Ovary (tissue), 10 donors: ENCODE results near the gene INSYN2A. TPM values are rescaled to one million over a fixed set of nuclear protein-coding genes. Genes with fewer than 3 reads are reported as not detected.

Source experiments
- DNase-seq, 5 donors: peaks; one replicate each; pipeline ENCODE4 v3.0.0-alpha.2; 2019 to 2020
- H3K27ac ChIP-seq, 2 donors: fragments of 200-600 bp; one replicate each; pipeline versions ENCODE4 v1.5.1 to v1.8.0; 2019 to 2022
- H3K27me3 ChIP-seq: fragments of 200-600 bp; one replicate; pipeline ENCODE4 v1.8.0; 2022
- H3K36me3 ChIP-seq: fragments of 200-600 bp; sonication (generic); one replicate; pipeline ENCODE4 v1.5.1; 2019
- H3K4me1 ChIP-seq: one replicate; pipeline ENCODE4 v1.8.1; 2013; ENCODE audit warnings: mild to moderate bottlenecking, moderate library complexity; ENCODE audit not compliant: insufficient read depth
- H3K4me3 ChIP-seq: fragments of 200-600 bp; sonication (generic); one replicate; pipeline ENCODE4 v1.5.1; 2017
- H3K9me3 ChIP-seq, 2 donors: fragments of 200-600 bp in 1 of 2; sonication (generic) in 1 of 2; one replicate each; pipeline versions ENCODE4 v1.5.1 to v1.8.1; 2013 to 2019; ENCODE audit warnings: mild to moderate bottlenecking in 1 of 2, moderate library complexity in 1 of 2
- EP300 ChIP-seq: sonication (generic); formaldehyde crosslinking; IDR thresholded peaks from one replicate; pipeline ENCODE4 v1.6.1; 2017; ENCODE audit warnings: antibody characterized with exemption
- POLR2A ChIP-seq: fragments of 450-650 bp; IDR thresholded peaks from one replicate; pipeline ENCODE4 v1.6.1; 2017; ENCODE audit warnings: antibody characterized with exemption, mild to moderate bottlenecking, moderate library complexity
- WGBS, 3 donors: extraction: QIAGEN DNeasy Blood & Tissue Kit in 1 of 3; methylation state at CpG; one replicate each; pipeline versions ENCODE4 v1.1.5 to v1.1.7; 2013 to 2017; 5-methylcytosine and 5-hydroxymethylcytosine counted together
- intact Hi-C, 4 donors: fragments of 100-400 bp; cut with DNase I; formaldehyde crosslinking; loops; one replicate each; pipeline versions ENCODE4 v1.11.0 to v1.15.1; 2022 to 2023
- long read RNA-seq, 3 donors: library from polyadenylated mRNA in 2 of 3; unstranded in 2 of 3; transcript quantifications; one replicate each; pipeline ENCODE4 v2.0.0 and lab custom pipeline, GENCODE V29; 2021 to 2026
- polyA plus RNA-seq, 2 donors: library from polyadenylated mRNA; stranded (reverse); fragments of 200-250 nt in 1 of 2; fragments of 350-450 nt in 1 of 2; fragmentation: Illumina TruSeq in 1 of 2; extraction: RNeasy Lipid Tissue Mini Kit (QIAGEN cat#74804) in 1 of 2; gene quantifications; one replicate each; pipeline ENCODE4 v1.2.3, GENCODE V29; 2013 to 2014
- total RNA-seq, 7 donors: library from RNA; depleted of rRNA in 2 of 7; stranded (reverse); fragments of >200 nt in 2 of 7; fragmentation: NEBNext Ultra II Directional in 3 of 7; extraction: Animal tissue kit (Norgen Biotek cat#: 25700) in 3 of 7; gene quantifications; one replicate each; pipeline versions ENCODE4 v1.1.0 to v1.2.4, GENCODE V29; 2016 to 2023
- TF ChIP-seq, protein P1 (sequence below), 3 donors: fragments of 450-650 bp in 2 of 3; fragments of 200-600 bp in 1 of 3; IDR thresholded peaks; one replicate each; pipeline versions ENCODE4 v1.5.1 to v1.8.0; 2016 to 2022; ENCODE audit warnings: antibody characterized with exemption in 3 of 3, mild to moderate bottlenecking in 1 of 3
- donor health status: DM: no; HTN: no; CAD: no; lungs with moderate emphysema.
- donor health status: DM: no; HTN: no; CAD: no.
- donor health status: Bipolar disorder and iron deficiency.
- donor health status: DM: yes; HTN: yes; CAD: no.
- donor health status: DM: no; HTN: no; CAD: no.
- donor health status: DM: yes; HTN: yes; CAD: no.

INSYN2A gene, protein sequence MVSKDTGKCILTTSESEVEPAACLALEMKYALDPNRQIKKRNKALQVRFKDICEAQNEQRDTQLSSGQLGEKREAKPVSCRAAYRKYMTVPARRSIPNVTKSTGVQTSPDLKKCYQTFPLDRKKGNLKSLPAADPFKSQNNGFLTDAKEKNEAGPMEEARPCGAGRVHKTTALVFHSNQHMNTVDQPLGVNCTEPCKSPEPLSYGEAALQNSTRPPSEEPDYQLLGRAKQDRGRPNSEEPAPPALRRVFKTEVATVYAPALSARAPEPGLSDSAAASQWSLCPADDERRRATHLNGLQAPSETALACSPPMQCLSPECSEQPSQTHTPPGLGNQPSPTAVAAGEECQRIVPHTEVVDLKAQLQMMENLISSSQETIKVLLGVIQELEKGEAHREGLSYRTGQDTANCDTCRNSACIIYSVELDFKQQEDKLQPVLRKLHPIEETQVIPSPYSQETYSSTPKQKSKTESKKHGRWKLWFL
- 1 to 10 TPM in 1 of 7 donors, under 1 TPM in 6; 0.12 to 1.7 (median 0.18) TPM for total RNA-seq
- polyA plus RNA-seq: under 1 TPM; 0.27 to 0.30 TPM
- long read RNA-seq, donor 1, partial matches to known transcripts: 0 of 8 reads
- long read RNA-seq, donor 1, other reads (novel, unspliced or antisense): 8 of 8 reads
- long read RNA-seq, donor 2: 0 reads
- long read RNA-seq, donor 3, partial matches to known transcripts: 0 of 7 reads
- long read RNA-seq, donor 3, other reads (novel, unspliced or antisense): 7 of 7 reads

DNA sequence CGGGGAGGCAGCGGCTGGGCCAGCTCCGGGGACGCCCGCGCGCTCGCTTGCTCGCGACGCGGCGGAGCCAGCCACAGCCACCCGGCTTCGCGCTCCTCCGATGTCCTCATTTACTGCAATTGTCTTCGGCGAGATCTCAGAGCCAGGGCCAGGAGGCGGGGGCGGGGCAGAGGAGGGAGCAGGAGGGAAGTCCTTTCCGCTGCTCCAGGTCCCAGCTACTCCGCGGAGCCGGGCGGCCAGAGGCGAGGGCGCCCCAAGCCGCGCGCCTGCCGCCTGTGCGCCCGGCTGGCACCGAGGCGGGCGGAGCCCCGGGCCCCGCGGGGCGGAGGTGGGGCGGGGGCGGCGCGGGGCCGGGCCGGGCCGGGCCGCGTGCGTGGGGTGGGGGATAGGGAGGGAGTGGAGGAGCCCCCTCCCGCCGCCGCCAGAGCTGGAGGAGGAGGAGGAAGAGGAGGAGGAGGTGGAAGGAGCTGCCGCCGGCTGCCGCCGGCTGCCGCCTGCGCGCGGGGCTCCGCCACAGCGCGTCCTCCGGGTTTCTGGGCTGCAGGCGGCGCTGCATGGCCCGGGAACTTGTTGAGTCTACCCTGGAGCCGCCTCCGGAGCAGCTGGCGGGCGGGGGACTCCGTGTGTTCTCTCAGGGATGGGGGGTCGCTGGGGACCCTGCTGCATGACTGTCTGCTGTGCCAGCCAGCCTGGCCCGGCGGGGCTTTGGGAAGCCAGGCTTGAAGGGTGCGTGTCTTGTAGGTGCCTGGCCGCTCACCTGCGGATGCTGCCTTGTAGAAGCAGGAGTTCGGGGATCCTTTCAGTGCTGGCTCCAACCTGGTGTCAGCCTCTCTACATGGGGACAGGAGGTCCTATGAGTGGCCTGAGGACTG, at the start of gene INSYN2A:
Gene INSYN2A (minus strand): TSS at position 310 of the 872 bp plus-strand sequence. CDS start 20,196 bp downstream, outside the sequence.
- 1 to 2% (median 2%) methylated on average over 36 to 81 of the region's 81 CpGs for WGBS, 3 donors
- no peaks in the 10 kb centered on the region for H3K27me3 ChIP-seq
- no peak for TF ChIP-seq POLR2A
- no peaks in the 10 kb centered on the region for H3K9me3 ChIP-seq
- H3K4me3 ChIP-seq: peak within 1 kb of the TSS; percentile 41
- intact Hi-C loops: no loop called here
- peaks cover 11% of the 10 kb centered on the region for H3K4me1 ChIP-seq
- no peak within 1 kb of the TSS for H3K27ac ChIP-seq
- DNase-seq: peak; percentile 19 to 49 (median 41)
- H3K36me3 ChIP-seq: no peaks in the 10 kb centered on the region

DNA sequence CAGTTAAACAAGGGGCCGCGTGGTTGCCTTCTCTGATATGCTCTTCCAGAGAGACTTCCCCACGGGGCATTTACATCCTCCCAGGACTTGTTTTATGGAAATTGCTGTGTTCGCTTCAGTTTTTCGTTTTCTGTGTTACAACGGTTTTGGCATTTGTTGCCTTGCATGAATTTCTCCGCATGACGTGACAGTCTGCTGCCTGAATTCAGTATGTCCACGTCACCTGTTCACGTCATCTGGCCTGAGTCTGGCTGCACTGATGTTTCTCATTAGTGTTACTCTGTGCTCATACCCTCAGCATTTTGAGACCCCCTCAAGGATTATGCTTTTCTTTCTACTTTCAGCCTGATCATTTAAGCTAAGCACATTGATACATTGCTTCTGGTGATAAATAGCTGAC, 49.1 kb upstream of the INSYN2A start:
- intact Hi-C loops: loop anchor here in 1 of 4 donors (5.0 kb wide), 1 partner anchor 1217 kb away; no protein-coding TSS in a partner anchor
- H3K27me3 ChIP-seq: no peaks in the 10 kb centered on the region
- DNase-seq: no peak
- no peak for TF ChIP-seq POLR2A
- TF ChIP-seq EP300: no peak
- TF ChIP-seq, protein P1, sequence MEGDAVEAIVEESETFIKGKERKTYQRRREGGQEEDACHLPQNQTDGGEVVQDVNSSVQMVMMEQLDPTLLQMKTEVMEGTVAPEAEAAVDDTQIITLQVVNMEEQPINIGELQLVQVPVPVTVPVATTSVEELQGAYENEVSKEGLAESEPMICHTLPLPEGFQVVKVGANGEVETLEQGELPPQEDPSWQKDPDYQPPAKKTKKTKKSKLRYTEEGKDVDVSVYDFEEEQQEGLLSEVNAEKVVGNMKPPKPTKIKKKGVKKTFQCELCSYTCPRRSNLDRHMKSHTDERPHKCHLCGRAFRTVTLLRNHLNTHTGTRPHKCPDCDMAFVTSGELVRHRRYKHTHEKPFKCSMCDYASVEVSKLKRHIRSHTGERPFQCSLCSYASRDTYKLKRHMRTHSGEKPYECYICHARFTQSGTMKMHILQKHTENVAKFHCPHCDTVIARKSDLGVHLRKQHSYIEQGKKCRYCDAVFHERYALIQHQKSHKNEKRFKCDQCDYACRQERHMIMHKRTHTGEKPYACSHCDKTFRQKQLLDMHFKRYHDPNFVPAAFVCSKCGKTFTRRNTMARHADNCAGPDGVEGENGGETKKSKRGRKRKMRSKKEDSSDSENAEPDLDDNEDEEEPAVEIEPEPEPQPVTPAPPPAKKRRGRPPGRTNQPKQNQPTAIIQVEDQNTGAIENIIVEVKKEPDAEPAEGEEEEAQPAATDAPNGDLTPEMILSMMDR (IDR thresholded peaks at IDR 0.05): no peak
- 85 to 94% (median 87%) methylated on average over 10 of the region's 10 CpGs for WGBS, 3 donors
- no peaks in the 10 kb centered on the region for H3K9me3 ChIP-seq
- H3K4me1 ChIP-seq: peaks cover 4% of the 10 kb centered on the region
- no peak overlapping the region for H3K4me3 ChIP-seq
- H3K36me3 ChIP-seq: no peaks in the 10 kb centered on the region
- no peak overlapping the region for H3K27ac ChIP-seq

DNA sequence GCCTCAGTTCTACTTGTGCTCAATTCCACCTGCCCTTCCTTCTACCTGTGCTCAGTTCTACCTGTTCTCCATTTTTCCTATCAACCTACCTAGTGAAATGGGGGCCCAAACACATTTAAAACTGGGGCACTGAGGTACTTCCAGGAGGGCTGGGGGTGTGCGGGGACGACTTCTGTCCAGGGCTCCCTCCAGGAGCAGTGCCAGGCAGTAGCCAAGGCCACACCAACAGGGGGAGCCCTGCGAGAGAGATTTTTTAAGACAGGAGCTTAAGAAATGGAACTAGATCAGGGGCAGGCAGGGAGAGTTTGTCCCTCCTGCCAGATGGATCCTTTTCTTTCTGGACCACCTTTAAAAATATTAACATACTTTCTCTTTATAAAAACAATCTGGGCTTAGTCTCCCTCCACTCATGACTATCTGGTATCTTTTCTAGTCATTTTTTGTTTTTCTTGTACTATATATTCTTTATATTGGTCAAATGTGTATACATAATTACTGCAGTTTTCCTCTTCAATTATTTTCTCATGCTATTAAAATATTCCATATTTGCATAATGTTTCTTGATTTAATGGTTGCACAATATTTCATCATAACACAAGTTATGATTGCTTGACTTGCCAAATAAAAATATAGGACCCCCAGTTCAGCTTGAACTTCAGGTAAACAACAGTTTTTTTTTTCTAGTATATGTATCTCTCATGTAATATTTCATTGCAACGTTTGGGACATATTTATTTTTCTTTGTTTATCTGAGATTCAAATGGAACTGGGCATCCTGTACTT, 47.3 kb upstream of the INSYN2A start:
- no peak overlapping the region for H3K27ac ChIP-seq
- WGBS, 3 donors: 40 to 43% (median 41%) methylated on average over 4 of the region's 4 CpGs
- H3K36me3 ChIP-seq: no peaks in the 10 kb centered on the region
- no peaks in the 10 kb centered on the region for H3K9me3 ChIP-seq
- no peak overlapping the region for H3K4me3 ChIP-seq
- peaks cover 4% of the 10 kb centered on the region for H3K4me1 ChIP-seq
- peak in 4 of 5 donors; percentile 12 to 40 (median 29) for DNase-seq
- intact Hi-C loops: no loop called here
- H3K27me3 ChIP-seq: no peaks in the 10 kb centered on the region
- TF ChIP-seq, protein P1 (IDR thresholded peaks at IDR 0.05): no peak
- no peak for TF ChIP-seq POLR2A
- no peak for TF ChIP-seq EP300

DNA sequence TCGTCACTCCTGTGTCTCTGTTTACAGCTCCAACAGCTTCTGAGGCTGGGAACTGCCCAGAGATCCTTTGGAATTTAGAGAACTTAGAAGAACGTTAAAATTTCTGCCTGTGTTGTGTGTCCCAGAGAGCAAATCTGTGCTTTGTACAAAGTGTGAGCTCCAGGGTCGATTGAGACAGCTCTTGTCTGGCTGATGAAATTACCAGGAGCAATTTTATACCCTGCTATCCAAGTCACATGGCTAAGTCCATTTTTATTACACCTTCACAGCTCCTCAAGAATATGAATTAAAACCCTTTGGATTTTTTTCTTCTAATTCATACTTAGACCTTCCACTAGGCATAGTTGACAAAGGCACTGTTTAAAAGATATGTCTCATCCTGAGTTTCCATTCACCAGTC, 46.5 kb upstream of the INSYN2A start:
- DNase-seq: no peak
- no peaks in the 10 kb centered on the region for H3K27me3 ChIP-seq
- WGBS, 3 donors: 66 to 70% (median 68%) methylated on average over 3 of the region's 3 CpGs
- TF ChIP-seq POLR2A: no peak
- no peak for TF ChIP-seq EP300
- TF ChIP-seq, protein P1 (IDR thresholded peaks at IDR 0.05): no peak
- H3K9me3 ChIP-seq: no peaks in the 10 kb centered on the region
- peaks cover 4% of the 10 kb centered on the region for H3K4me1 ChIP-seq
- no peak overlapping the region for H3K27ac ChIP-seq
- H3K4me3 ChIP-seq: no peak overlapping the region
- H3K36me3 ChIP-seq: no peaks in the 10 kb centered on the region
- intact Hi-C loops: no loop called here
